Measurements from ENCODE around the gene GNAZ.

- TF ChIP-seq GATA2 (IDR thresholded peaks at IDR 0.05; ENCODE audit: low read depth, low read length) (no peak), GATA3 (IDR thresholded peaks at IDR 0.05; ENCODE audit: low read depth, low read length) (no peak)
Observed at GRCh38 chr22:23086787-23087186, 16.5 kb downstream of the GNAZ start.
